Fibroblast of villous mesenchyme (primary cell): Measurements from ENCODE around the gene GPC6. TPM values are rescaled to one million over a fixed set of nuclear protein-coding genes. Genes with fewer than 3 reads are reported as not detected.
"Not testable (repeated sequence)": the region's sequence is repeated elsewhere in the genome, so short reads cannot be mapped to it uniquely, and the experiment has no call there.

Experiments
- DNase-seq: peaks from one replicate; pipeline ENCODE4 v3.0.0-alpha.2; 2010; ENCODE audit warnings: low read depth
- H3K4me3 ChIP-seq: 2 replicates; pipeline ENCODE4 v1.5.1; 2011; ENCODE audit warnings: low read depth, mild to moderate bottlenecking, low read length
- CTCF ChIP-seq: IDR thresholded peaks from 2 replicates; pipeline ENCODE4 v1.5.1; 2012; ENCODE audit warnings: low read depth, mild to moderate bottlenecking, low read length; ENCODE audit not compliant: insufficient read depth
- total RNA-seq: library from RNA; depleted of rRNA; stranded (reverse); fragments of >200 nt; gene quantifications from 2 replicates; pipeline ENCODE4 v1.2.3, GENCODE V29; 2012

GPC6 gene
- total RNA-seq, 1 donor: 6.0 TPM

- peak; percentile 77 for DNase-seq
- no peak for TF ChIP-seq CTCF
- H3K4me3 ChIP-seq: no peak overlapping the region
These were observed 223.6 kb downstream of the GPC6 start for GRCh38 chr13:93450191-93450621.

- no peak overlapping the region for H3K4me3 ChIP-seq
- TF ChIP-seq CTCF: no peak
These were observed 224.2 kb downstream of the GPC6 start for GRCh38 chr13:93450761-93451160.

GRCh38 chr13:93454676-93455235 lies 228.1 kb downstream of the GPC6 start:
- not testable (repeated sequence) for H3K4me3 ChIP-seq, DNase-seq

More at GRCh38 chr13:93450761-93451160, 224.2 kb downstream of the GPC6 start:
- DNase-seq: no peak

- no peak for DNase-seq
- TF ChIP-seq CTCF: no peak
- no peak overlapping the region for H3K4me3 ChIP-seq
These were observed 229.3 kb downstream of the GPC6 start for GRCh38 chr13:93455861-93456260.

GRCh38 chr13:93460005-93460404 lies 233.4 kb downstream of the GPC6 start:
- DNase-seq: no peak
- H3K4me3 ChIP-seq: no peak overlapping the region
- no peak for TF ChIP-seq CTCF

GRCh38 chr13:93462151-93462550 lies 235.5 kb downstream of the GPC6 start:
- no peak for DNase-seq
- TF ChIP-seq CTCF: no peak
- no peak overlapping the region for H3K4me3 ChIP-seq

- no peak for TF ChIP-seq CTCF
- H3K4me3 ChIP-seq: no peak overlapping the region
- DNase-seq: no peak
These were observed 240.0 kb downstream of the GPC6 start for GRCh38 chr13:93466502-93467036.
